Mucosa of descending colon (tissue), 3 donors: Measurements from ENCODE around the gene METTL3. TPM values are rescaled to one million over a fixed set of nuclear protein-coding genes. Genes with fewer than 3 reads are reported as not detected.
A peak's percentile ranks its signal among the peaks of the same experiment; 100 is the strongest.

ENCODE experiments used
- ATAC-seq: fragments of 200-7000 bp; cut with Tn5 transposase; one replicate; pipeline ENCODE4 v1.9.1; 2020; ENCODE audit warnings: mild to moderate bottlenecking, moderate library complexity
- DNase-seq, 3 donors: peaks; one replicate each; pipeline ENCODE4 v3.0.0-alpha.2; 2020
- H3K36me3 ChIP-seq: fragments of 200-600 bp; one replicate; pipeline ENCODE4 v1.8.0; 2021; ENCODE audit warnings: low read depth, mild to moderate bottlenecking
- H3K4me1 ChIP-seq: fragments of 200-600 bp; one replicate; pipeline ENCODE4 v1.8.0; 2021; ENCODE audit warnings: low read depth, mild to moderate bottlenecking
- H3K4me3 ChIP-seq: fragments of 200-600 bp; one replicate; pipeline ENCODE4 v1.8.0; 2021; ENCODE audit warnings: mild to moderate bottlenecking
- H3K9me3 ChIP-seq: fragments of 200-600 bp; one replicate; pipeline ENCODE4 v1.8.0; 2021; ENCODE audit warnings: mild to moderate bottlenecking
- intact Hi-C, 2 donors: fragments of 100-400 bp; cut with DNase I in 1 of 2; cut with micrococcal nuclease in 1 of 2; formaldehyde crosslinking; loops; one replicate each; pipeline versions ENCODE4 v1.11.0 to v1.11.1; 2022; cut with DNase I, micrococcal nuclease
- total RNA-seq, 3 donors: library from RNA; stranded (reverse); fragmentation: NEBNext Ultra II Directional in 2 of 3; extraction: Animal tissue kit (Norgen Biotek cat#: 25700) in 2 of 3; gene quantifications; one replicate each; pipeline versions ENCODE4 v1.2.1 to v1.2.4, GENCODE V29; 2021 to 2023
- TF ChIP-seq, protein P1 (sequence below): fragments of 200-600 bp; IDR thresholded peaks from one replicate; pipeline ENCODE4 v1.8.0; 2022; ENCODE audit warnings: antibody characterized with exemption, mild to moderate bottlenecking
- donor health status: DM: no; HTN: no; CAD: no; lungs with moderate emphysema.
- donor health status: DM: no; HTN: no; CAD: no.
- donor health status: DM: no; HTN: yes; CAD: no.

The METTL3 gene
- total RNA-seq, 3 donors from 2014 or later, result 33.8 to 43.6 (median 34.6) TPM

GRCh38 chr14:21486640-21487087, 24.5 kb downstream of the METTL3 start:
- TF ChIP-seq, protein P1, sequence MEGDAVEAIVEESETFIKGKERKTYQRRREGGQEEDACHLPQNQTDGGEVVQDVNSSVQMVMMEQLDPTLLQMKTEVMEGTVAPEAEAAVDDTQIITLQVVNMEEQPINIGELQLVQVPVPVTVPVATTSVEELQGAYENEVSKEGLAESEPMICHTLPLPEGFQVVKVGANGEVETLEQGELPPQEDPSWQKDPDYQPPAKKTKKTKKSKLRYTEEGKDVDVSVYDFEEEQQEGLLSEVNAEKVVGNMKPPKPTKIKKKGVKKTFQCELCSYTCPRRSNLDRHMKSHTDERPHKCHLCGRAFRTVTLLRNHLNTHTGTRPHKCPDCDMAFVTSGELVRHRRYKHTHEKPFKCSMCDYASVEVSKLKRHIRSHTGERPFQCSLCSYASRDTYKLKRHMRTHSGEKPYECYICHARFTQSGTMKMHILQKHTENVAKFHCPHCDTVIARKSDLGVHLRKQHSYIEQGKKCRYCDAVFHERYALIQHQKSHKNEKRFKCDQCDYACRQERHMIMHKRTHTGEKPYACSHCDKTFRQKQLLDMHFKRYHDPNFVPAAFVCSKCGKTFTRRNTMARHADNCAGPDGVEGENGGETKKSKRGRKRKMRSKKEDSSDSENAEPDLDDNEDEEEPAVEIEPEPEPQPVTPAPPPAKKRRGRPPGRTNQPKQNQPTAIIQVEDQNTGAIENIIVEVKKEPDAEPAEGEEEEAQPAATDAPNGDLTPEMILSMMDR, result no peak

DNA sequence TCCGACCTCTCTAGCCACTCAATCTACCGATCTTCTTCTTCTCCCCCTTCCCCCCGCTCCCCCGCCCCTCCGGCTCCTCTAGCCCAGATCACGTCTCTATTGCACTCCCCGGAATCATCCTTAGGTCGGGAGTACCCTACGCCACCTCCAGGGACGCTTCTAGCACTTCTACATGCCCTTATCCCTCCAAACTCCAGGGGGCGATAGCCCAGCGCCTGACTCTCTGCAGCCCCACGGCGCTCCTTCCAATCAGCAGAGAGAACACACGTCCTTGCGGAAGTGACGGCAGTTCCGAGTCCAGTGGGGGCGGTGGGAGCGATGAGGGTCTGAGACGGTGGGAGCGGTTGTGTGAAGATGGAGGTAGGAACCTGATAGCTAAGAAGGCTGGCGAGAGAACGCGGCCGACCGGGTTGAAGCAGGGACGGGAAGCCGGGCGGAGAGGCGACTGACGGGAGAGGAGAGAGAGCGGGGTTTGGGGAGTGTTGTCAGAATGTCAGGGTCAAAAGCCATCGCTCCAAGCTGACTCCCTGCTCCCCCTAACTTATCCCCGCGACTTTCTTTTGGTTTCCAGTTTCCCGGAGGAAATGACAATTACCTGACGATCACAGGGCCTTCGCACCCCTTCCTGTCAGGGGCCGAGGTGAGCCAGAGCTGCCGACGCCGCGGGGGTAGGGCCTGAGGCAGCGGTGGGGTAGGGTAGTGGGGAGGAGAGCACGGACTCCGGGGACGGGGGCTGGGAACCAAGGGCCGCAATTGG, 34.0 kb downstream of the METTL3 start, which contains the start of the genes RAB2B and TOX4:
Gene RAB2B (minus strand): TSS at position 35 of the 757 bp plus-strand sequence. CDS start 87 bp downstream, outside the sequence.
Gene TOX4 (plus strand): TSS at position 271 of the 757 bp plus-strand sequence. CDS start 84 bp downstream, at position 355.
- Histone ChIP-seq H3K4me3 (peak within 1 kb of the TSS; percentile 65), H3K4me1 (peaks cover 18% of the 10 kb centered on the region), H3K36me3 (no peaks in the 10 kb centered on the region), H3K9me3 (no peaks in the 10 kb centered on the region)
- TF ChIP-seq, protein P1, result peak; percentile 91
- ATAC-seq (peak; percentile 98), DNase-seq (peak; percentile 94 to 97 (median 96))
- intact Hi-C loops, result no loop called here

More at GRCh38 chr14:21486640-21487087, 24.5 kb downstream of the METTL3 start:
- intact Hi-C loops, result no loop called here
- peaks cover 6% of the 10 kb centered on the region for H3K36me3 ChIP-seq
- no peak for DNase-seq
- H3K4me1 ChIP-seq, result no peaks in the 10 kb centered on the region
- no peak overlapping the region for H3K4me3 ChIP-seq
- ATAC-seq, result no peak
- H3K9me3 ChIP-seq, result no peaks in the 10 kb centered on the region

- H3K9me3 ChIP-seq, result no peaks in the 10 kb centered on the region
- peak overlapping the region; percentile 26 for H3K4me3 ChIP-seq
- peaks cover 18% of the 10 kb centered on the region for H3K4me1 ChIP-seq
- H3K36me3 ChIP-seq, result no peaks in the 10 kb centered on the region
- intact Hi-C loops, result no loop called here
- ATAC-seq (peak; percentile 90), DNase-seq (peak; percentile 94 to 95 (median 94))
- TF ChIP-seq, protein P1, result no peak
Measured at GRCh38 chr14:21476523-21476924, 34.6 kb downstream of the METTL3 start.

DNA sequence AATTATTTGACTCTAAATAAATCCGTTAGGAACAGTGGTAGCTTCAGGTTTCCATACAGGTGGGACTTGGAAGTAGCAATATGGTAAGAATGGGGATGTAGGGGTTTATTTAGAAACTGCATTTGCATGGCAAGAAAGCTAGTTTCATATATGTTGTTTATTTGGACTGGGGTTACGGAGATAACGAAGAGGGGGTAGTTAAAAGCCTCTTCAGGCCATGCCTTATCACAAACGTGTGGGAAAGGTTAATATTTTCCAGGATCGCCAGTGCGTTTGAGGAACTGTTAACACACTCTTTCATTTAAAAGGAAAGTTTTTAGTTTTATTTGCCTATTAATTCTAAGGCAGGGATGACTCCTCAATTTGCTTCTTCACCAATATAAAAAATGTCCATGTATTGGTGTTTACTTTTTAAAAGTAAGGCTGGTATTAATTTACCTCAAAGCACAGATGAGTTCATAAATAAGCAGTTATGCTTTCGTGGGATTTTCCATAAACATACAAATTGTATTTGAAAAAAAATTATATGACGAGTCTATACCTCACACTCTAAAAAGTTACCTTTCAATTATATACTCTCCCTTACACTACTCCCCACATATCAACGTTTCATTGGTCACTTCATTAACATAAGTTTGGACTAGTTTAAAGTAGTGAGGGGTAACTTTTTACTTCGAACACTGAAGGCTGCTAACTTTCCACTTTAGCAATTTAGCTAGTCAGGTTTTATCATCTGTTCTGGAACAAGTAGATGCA, 35.2 kb downstream of the METTL3 start:
- DNase-seq (no peak), ATAC-seq (peak; percentile 35)
- H3K9me3 ChIP-seq, result no peaks in the 10 kb centered on the region
- H3K4me1 ChIP-seq, result peaks cover 18% of the 10 kb centered on the region
- no peaks in the 10 kb centered on the region for H3K36me3 ChIP-seq
- intact Hi-C loops, result no loop called here
- TF ChIP-seq, protein P1, result no peak
- H3K4me3 ChIP-seq, result peak overlapping the region; percentile 26

- no peak overlapping the region for H3K4me3 ChIP-seq
- intact Hi-C loops, result no loop called here
- DNase-seq (no peak), ATAC-seq (no peak)
- no peaks in the 10 kb centered on the region for H3K4me1 ChIP-seq
- TF ChIP-seq, protein P1, result no peak
- no peaks in the 10 kb centered on the region for H3K9me3 ChIP-seq
- H3K36me3 ChIP-seq, result no peaks in the 10 kb centered on the region
Measured at GRCh38 chr14:21467616-21468015, 43.5 kb downstream of the METTL3 start.
